GM04504 (cell line): ENCODE results near the gene SLC2A9.

ENCODE experiments used
- DNase-seq: peaks from one replicate; pipeline ENCODE4 v3.0.0-alpha.2; 2012; ENCODE audit warnings: low read depth

The SLC2A9 gene

GRCh38 chr4:9962611-9963314 is 58.5 kb downstream of the SLC2A9 start:
- DNase-seq: no peak

GRCh38 chr4:9954468-9954867 is 66.8 kb downstream of the SLC2A9 start:
- no peak for DNase-seq

- no peak for DNase-seq
Observed at GRCh38 chr4:9953089-9953488, 68.2 kb downstream of the SLC2A9 start.

GRCh38 chr4:9952415-9952950 is 68.8 kb downstream of the SLC2A9 start:
- no peak for DNase-seq

- no peak for DNase-seq
Observed at GRCh38 chr4:9949573-9949972, 71.7 kb downstream of the SLC2A9 start.

GRCh38 chr4:9947168-9948062 is 73.9 kb downstream of the SLC2A9 start:
- no peak for DNase-seq

- DNase-seq: no peak
Observed at GRCh38 chr4:9946170-9946569, 75.1 kb downstream of the SLC2A9 start.

- no peak for DNase-seq
Observed at GRCh38 chr4:9944431-9945425, 76.6 kb downstream of the SLC2A9 start.

- no peak for DNase-seq
Observed at GRCh38 chr4:9943761-9944160, 77.5 kb downstream of the SLC2A9 start.

- DNase-seq: no peak
Observed at GRCh38 chr4:9942921-9943600, 78.2 kb downstream of the SLC2A9 start.

GRCh38 chr4:9942139-9942538 is 79.2 kb downstream of the SLC2A9 start:
- no peak for DNase-seq

GRCh38 chr4:9940041-9940440 is 81.3 kb downstream of the SLC2A9 start:
- no peak for DNase-seq

- DNase-seq: no peak
Observed at GRCh38 chr4:9938933-9939332, 82.4 kb downstream of the SLC2A9 start.

GRCh38 chr4:9937078-9937477 is 84.2 kb downstream of the SLC2A9 start:
- DNase-seq: no peak

GRCh38 chr4:9936129-9936644 is 85.1 kb downstream of the SLC2A9 start:
- DNase-seq: no peak

- no peak for DNase-seq
Observed at GRCh38 chr4:9933956-9934355, 87.3 kb downstream of the SLC2A9 start.

- no peak for DNase-seq
Observed at GRCh38 chr4:9933184-9933583, 88.1 kb downstream of the SLC2A9 start.

- no peak for DNase-seq
Observed at GRCh38 chr4:9932771-9933170, 88.5 kb downstream of the SLC2A9 start.

- no peak for DNase-seq
Observed at GRCh38 chr4:9931146-9931545, 90.2 kb downstream of the SLC2A9 start.

- no peak for DNase-seq
Observed at GRCh38 chr4:9929111-9929510, 92.2 kb downstream of the SLC2A9 start.
